Fibroblast of skin of right quadriceps (primary cell): ENCODE data around the gene NRP2.

ENCODE experiments used
- DNase-seq: peaks from one replicate; pipeline ENCODE4 v3.0.0-alpha.2; 2013

NRP2 gene

DNA sequence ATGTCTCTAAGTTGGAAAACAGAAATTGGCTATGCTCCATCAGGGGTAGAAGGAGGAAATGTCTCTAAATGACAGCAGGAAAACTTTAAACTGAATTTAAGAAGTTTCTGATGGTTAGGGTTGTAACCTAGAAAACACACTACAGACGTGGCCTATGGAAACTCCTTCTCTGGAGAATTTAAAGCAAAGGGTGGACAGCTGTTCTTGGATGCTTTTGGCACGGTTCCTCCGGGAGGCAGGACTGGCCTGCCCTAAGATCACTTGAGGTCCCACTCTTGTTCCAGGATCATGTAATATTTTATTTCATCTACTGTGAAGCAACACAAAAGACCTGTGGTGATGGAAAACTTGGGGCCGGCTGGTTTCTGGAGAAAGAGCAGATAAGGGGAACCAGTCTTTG lies 77.0 kb downstream of the NRP2 start:
- DNase-seq = no peak

- no peak for DNase-seq
Measured at GRCh38 chr2:205759732-205760131, 77.4 kb downstream of the NRP2 start.

DNA sequence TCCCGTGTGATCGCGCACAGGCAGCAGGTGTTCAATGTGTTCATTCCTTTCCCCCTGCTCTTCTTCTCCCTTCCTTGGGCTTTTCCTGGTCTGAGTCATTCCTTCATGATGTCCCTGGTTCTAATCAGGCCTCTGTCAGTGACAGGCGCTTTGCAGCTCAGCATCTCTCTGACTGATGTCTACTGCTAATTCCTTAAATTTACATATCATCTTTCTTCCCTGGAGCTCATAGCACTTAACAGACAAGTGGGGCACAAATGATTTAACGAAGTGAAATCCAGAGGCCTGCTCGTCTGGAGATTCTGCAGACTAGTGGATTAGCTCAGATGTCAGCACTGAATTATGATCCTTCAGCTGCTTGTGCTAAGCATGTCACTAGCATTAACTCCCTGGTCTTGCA lies 77.9 kb downstream of the NRP2 start:
- no peak for DNase-seq

GRCh38 chr2:205761421-205761820 lies 79.1 kb downstream of the NRP2 start:
- DNase-seq = no peak

- no peak for DNase-seq
Measured at GRCh38 chr2:205762881-205763280, 80.6 kb downstream of the NRP2 start.

GRCh38 chr2:205763708-205764211 lies 81.5 kb downstream of the NRP2 start:
- peak; percentile 93 for DNase-seq

DNA sequence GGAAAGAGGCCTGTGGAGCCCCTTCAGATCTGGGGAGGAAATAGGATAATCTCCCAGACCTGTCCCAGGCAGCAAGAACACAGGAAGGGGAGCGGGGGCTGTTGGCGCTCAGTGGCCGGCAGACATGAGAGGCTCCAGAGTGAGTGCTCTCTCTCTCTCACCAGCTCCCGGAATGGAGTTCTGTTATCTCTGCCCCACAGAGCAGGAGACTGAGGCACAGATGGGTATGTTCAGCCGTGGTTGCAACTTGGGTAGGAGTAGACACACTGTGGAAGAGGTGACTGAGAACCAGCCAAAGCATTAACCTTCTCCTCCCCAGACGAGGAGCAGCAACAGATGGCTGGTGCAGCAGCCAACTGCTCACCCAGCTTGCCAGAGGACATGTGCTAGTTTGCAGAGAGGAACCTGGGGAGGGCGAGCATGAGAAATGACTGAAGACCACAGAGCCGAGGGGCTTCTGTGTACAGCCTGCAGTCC lies 82.0 kb downstream of the NRP2 start:
- DNase-seq = no peak

- no peak for DNase-seq
Measured at GRCh38 chr2:205765151-205765550, 82.8 kb downstream of the NRP2 start.

- peak; percentile 67 for DNase-seq
Measured at GRCh38 chr2:205766779-205767359, 84.6 kb downstream of the NRP2 start.

- DNase-seq = no peak
Measured at GRCh38 chr2:205767617-205768016, 85.3 kb downstream of the NRP2 start.

DNA sequence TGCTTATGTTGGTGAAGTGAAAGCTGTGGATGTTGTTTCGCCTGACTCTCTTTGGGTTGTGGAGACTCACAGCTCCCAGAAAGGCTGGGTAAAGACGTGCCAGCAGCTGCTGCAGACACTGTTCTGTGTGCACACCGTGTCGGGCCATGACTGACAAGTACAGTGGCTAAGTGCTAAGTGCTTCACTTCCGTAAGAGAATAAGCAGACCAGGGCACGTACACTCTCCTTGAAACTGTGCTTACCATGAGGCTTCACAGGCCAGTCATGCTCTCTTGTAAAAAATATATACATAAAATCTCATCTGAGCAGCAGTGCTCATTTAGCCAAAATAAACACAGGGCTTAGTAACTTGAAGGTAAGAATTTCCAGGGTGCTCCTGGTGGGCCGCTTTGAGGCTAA lies 86.0 kb downstream of the NRP2 start:
- DNase-seq = no peak

DNA sequence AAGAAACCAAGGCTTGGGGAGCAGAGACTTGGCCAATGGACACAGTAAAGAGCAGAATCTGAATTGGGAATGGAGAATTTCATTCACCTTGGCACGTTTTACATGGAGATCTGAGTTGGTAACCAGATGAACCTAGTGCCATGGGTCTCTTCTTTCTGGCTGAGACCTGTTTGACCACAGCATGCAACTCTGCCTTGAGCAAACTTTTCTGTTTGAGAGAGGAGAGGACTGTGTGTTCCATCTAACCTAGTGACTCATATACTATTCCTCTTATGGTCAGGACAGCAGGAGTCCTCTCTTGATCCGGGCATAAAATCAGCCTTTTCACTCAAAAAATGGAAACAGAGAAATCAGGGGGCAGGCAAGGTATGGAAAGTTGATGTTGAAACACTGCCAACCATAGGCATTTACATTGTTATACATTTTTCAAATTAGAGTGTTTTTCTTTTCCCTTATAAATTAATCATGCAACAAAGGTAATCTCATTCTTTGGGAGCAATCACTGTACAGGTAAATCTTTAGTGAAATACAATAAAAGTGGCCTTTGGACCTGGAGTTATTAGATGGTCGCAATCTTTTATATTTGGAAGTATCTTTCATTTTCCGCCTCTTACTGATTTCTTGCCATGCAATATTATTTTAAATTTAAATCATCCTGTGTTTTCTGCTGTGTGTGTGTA lies 86.7 kb downstream of the NRP2 start:
- no peak for DNase-seq

DNA sequence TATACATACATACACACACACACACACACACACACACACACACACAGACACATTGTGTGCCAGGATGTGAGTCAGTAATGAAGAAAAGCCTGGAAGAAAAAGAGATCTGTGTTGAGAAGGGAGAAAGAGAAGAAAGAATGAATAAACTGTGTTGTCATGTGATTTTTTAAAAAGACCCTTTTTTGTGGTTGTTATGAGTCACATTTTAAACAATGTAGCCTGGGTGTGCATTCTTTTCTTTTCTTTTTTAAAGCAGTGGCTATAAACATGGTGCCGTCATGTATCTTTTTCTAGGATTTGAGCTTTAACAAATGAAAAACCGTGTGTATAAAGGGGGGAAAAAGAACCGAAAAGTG lies 87.2 kb downstream of the NRP2 start:
- DNase-seq = peak; percentile 92

GRCh38 chr2:205769879-205770278 lies 87.6 kb downstream of the NRP2 start:
- DNase-seq = no peak

GRCh38 chr2:205770577-205770976 lies 88.3 kb downstream of the NRP2 start:
- DNase-seq = no peak

GRCh38 chr2:205771031-205771430 lies 88.7 kb downstream of the NRP2 start:
- DNase-seq = no peak

- no peak for DNase-seq
Measured at GRCh38 chr2:205771666-205772065, 89.4 kb downstream of the NRP2 start.

- no peak for DNase-seq
Measured at GRCh38 chr2:205772983-205773382, 90.7 kb downstream of the NRP2 start.

DNA sequence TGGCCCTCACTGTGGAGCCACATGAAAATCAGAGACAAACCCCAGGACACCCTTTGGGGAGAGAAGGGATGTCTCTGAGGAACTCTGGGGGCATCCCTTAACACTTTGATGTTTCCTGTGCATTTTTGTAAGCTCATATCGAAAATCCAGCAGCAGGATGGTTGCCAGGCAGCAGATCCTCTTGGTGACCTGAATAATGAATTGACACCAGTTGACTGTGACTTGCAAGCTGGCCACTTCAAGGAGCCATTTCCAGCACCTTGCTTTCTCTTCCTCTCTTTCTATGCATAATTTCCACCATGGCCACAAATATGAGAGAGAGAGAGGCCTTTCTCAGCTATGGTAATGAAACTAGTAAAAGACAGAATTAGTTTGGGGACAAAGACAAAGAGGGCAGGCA lies 91.7 kb downstream of the NRP2 start:
- no peak for DNase-seq

DNA sequence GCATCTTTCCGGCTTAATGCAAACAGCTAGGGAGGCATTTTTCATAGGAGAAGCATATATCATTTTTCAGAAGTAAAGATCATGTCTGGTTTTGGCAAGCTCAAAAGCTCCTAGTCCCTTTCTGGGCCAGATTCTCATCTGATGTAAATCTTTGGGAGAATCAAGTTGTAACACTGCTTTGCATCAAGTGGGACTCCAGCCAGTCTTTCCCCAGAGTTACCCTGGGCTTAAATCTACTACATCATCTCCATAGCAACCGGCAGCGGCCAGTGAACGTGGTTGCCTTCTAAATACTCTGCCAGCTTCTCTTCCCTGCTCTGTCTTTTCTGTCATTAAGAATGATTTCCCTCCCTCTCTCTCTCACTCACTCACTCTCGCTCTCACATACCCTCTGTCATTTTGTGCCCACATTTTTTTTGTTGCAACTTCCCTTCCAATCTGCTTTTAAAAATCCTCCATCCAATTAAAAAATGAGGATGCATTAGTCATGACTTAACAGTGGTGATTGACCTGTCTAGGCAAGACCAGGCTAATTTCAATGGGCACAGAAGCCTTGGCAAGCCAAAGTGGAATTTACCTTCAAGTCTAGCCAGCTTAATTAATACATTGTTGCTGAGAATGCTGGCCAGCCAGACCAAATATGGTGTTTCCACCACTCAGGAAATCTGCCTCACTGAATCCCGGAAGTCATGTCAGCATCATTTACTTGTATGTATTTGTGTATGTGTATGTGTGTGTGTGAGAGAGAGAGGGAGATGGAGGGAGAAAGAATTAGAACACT lies 93.0 kb downstream of the NRP2 start:
- peak; percentile 44 for DNase-seq

DNA sequence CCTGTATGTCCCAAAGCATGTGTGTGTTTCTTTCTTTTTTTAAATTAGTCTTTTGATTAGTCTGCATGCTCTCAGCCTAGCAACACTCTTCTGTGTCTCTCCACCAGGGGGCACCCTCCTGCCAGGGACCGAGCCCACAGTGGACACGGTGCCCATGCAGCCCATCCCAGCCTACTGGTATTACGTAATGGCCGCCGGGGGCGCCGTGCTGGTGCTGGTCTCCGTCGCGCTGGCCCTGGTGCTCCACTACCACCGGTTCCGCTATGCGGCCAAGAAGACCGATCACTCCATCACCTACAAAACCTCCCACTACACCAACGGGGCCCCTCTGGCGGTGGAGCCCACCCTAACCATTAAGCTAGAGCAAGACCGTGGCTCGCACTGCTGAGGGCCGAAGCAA lies 93.8 kb downstream of the NRP2 start:
- DNase-seq = no peak

DNA sequence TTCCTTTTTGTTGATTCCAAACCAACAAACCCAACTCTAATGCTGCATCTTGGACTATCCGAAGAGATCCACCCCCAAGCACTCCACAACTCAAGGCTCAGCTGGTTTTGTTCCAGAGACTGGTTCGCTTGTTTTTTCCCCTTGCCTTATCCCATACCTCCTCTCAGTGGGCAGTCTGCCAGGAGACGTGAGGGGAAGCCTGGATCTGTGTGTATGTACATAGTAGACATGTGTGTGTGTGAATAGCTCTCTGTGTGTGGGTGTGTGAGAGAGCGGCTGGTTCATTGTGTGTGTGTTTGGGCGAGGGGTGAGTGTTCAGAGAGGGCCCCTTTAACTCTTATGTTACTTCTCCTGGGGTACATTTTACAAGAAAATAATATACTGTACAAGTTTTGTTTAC lies 94.4 kb downstream of the NRP2 start:
- no peak for DNase-seq

GRCh38 chr2:205778356-205778755 lies 96.1 kb downstream of the NRP2 start:
- DNase-seq = no peak

GRCh38 chr2:205780645-205781044 lies 98.3 kb downstream of the NRP2 start:
- DNase-seq = no peak
